Cardiac muscle cell (in vitro differentiated cells and primary cell): Measurements from ENCODE around the gene DHRS9. TPM values are rescaled to one million over a fixed set of nuclear protein-coding genes. Genes with fewer than 3 reads are reported as not detected.

Source experiments
- DNase-seq, 2 donors: peaks; one replicate each; pipeline versions ENCODE4 v3.0.0 to v3.0.0-alpha.2; 2010 to 2017; ENCODE audit warnings: low read depth in 1 of 2, low spot score in 1 of 2
- H3K27ac ChIP-seq: fragments of 200-600 bp; sonication (generic); 2 replicates; pipeline ENCODE4 v1.5.1; 2016
- H3K27me3 ChIP-seq: fragments of 200-600 bp; sonication (generic); 2 replicates; pipeline ENCODE4 v1.6.0; 2016; ENCODE audit warnings: control low read depth
- H3K36me3 ChIP-seq: fragments of 200-600 bp; sonication (generic); 2 replicates; pipeline ENCODE4 v1.5.1; 2016; ENCODE audit warnings: control low read depth
- H3K4me1 ChIP-seq: fragments of 200-600 bp; sonication (generic); 2 replicates; pipeline ENCODE4 v1.8.1; 2017; ENCODE audit warnings: low read depth, mild to moderate bottlenecking, mixed run types
- H3K4me3 ChIP-seq: fragments of 200-600 bp; sonication (generic); 2 replicates; pipeline ENCODE4 v1.5.1; 2016; ENCODE audit warnings: mild to moderate bottlenecking
- H3K9me3 ChIP-seq: fragments of 200-600 bp; sonication (generic); 2 replicates; pipeline ENCODE4 v1.5.1; 2017; ENCODE audit warnings: low read depth, mild to moderate bottlenecking, control low read depth
- polyA plus RNA-seq: library from polyadenylated mRNA; unstranded; fragments of >200 nt; fragmentation: Nextera tagmentation; extraction: Ambion mirVana; gene quantifications from 2 replicates; pipeline ENCODE4 v1.2.1, GENCODE V29; 2016
- total RNA-seq: library from RNA; depleted of rRNA; stranded (reverse); fragments of >200 nt; gene quantifications from 2 replicates; pipeline ENCODE4 v1.2.3, GENCODE V29; 2016
- TF ChIP-seq, protein P1 (sequence below): IDR thresholded peaks from 2 replicates; pipeline ENCODE4 v1.5.1; 2012; ENCODE audit warnings: low read depth, mild to moderate bottlenecking, low read length

Gene DHRS9
- total and polyA plus RNA-seq, 2 experiments from 2014 or later: 1.4 TPM; not detected in 1

DNA sequence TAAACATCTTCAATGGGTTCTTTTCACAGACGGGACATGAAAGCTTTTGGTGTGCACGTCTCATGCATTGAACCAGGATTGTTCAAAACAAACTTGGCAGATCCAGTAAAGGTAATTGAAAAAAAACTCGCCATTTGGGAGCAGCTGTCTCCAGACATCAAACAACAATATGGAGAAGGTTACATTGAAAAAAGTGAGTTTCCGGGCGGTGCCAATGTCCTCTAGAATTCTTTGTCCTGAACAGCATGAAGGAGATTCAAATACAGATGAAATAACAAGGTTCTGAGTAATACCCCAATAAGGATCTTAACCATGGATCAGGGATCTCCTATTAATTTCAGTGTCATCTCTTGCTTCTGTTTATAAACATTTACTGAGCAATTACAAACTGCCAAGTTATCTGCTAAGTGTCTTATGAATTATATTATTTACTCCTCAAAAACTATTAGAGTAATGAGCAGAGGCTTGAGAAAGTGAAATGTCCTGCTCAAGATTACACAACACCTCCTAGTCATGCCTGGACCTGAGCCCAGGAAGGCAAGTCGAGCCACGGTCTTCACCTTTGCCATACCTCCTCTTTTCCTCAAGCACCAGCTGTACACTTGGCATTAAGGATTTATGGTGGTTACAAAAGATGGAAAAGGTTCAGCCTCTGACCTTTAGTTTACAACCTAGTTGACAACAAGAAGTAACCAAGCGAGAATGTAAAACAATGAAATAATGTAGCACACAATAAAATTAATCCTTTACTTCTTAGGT lies 22.6 kb downstream of the DHRS9 start:
- Histone ChIP-seq H3K27me3 (no peaks in the 10 kb centered on the region), H3K4me1 (peaks cover 35% of the 10 kb centered on the region), H3K27ac (no peak overlapping the region), H3K9me3 (no peaks in the 10 kb centered on the region), H3K4me3 (no peak overlapping the region), H3K36me3 (no peaks in the 10 kb centered on the region)
- peak in 1 of 2 donors; percentile 86 for DNase-seq
- TF ChIP-seq, protein P1, sequence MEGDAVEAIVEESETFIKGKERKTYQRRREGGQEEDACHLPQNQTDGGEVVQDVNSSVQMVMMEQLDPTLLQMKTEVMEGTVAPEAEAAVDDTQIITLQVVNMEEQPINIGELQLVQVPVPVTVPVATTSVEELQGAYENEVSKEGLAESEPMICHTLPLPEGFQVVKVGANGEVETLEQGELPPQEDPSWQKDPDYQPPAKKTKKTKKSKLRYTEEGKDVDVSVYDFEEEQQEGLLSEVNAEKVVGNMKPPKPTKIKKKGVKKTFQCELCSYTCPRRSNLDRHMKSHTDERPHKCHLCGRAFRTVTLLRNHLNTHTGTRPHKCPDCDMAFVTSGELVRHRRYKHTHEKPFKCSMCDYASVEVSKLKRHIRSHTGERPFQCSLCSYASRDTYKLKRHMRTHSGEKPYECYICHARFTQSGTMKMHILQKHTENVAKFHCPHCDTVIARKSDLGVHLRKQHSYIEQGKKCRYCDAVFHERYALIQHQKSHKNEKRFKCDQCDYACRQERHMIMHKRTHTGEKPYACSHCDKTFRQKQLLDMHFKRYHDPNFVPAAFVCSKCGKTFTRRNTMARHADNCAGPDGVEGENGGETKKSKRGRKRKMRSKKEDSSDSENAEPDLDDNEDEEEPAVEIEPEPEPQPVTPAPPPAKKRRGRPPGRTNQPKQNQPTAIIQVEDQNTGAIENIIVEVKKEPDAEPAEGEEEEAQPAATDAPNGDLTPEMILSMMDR: no peak

DNA sequence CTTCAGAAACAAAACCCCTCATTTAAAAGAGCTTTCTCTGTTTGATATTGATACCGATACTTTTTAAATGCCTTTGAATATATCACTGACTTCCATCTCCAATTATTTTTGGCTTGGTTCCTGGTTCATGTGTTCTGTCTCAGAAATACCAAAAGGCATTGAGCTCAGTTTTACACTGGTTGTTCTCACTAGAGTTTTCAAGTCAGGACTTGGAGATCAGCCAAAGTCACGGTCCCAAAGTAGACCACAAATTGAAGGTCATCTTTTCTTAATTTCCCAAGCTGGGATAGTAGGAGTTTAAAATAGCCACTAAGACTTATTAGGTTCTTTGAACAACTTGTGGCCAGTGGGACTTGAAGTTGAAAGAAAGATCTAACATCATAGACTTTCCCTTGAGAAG lies 24.2 kb downstream of the DHRS9 start:
- H3K36me3 ChIP-seq: no peaks in the 10 kb centered on the region
- H3K27me3 ChIP-seq: no peaks in the 10 kb centered on the region
- no peak overlapping the region for H3K27ac ChIP-seq
- peaks cover 28% of the 10 kb centered on the region for H3K4me1 ChIP-seq
- TF ChIP-seq, protein P1: no peak
- DNase-seq: no peak
- no peak overlapping the region for H3K4me3 ChIP-seq
- no peaks in the 10 kb centered on the region for H3K9me3 ChIP-seq

DNA sequence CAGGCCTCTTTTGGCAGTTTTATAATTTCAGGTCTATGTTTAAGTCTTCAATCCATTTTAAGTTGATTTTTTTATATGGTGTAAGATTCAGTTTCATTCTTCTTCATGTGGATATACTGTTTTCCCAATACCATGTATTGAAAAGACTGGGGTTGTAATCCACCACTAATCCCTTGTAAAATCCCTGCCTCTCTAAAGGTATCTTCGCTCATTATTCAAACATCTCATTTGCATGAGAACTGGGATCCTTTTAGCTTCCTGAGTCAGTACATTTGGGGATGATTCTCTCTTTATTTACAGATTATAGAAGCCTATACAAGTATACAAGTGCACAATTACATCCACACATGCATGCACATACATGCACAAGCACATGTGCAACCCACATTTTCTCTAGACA lies 25.3 kb downstream of the DHRS9 start:
- Histone ChIP-seq H3K4me3 (no peak overlapping the region), H3K27me3 (no peaks in the 10 kb centered on the region), H3K4me1 (peaks cover 18% of the 10 kb centered on the region), H3K9me3 (no peaks in the 10 kb centered on the region), H3K27ac (no peak overlapping the region), H3K36me3 (no peaks in the 10 kb centered on the region)
- TF ChIP-seq, protein P1: no peak
- no peak for DNase-seq

DNA sequence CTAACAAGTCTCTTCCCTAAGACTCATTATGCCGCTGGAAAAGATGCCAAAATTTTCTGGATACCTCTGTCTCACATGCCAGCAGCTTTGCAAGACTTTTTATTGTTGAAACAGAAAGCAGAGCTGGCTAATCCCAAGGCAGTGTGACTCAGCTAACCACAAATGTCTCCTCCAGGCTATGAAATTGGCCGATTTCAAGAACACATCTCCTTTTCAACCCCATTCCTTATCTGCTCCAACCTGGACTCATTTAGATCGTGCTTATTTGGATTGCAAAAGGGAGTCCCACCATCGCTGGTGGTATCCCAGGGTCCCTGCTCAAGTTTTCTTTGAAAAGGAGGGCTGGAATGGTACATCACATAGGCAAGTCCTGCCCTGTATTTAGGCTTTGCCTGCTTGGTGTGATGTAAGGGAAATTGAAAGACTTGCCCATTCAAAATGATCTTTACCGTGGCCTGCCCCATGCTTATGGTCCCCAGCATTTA lies 26.3 kb downstream of the DHRS9 start:
- peak in 1 of 2 donors; percentile 97 for DNase-seq
- Histone ChIP-seq H3K36me3 (no peaks in the 10 kb centered on the region), H3K9me3 (no peaks in the 10 kb centered on the region), H3K27ac (no peak overlapping the region), H3K27me3 (no peaks in the 10 kb centered on the region), H3K4me1 (peaks cover 21% of the 10 kb centered on the region), H3K4me3 (no peak overlapping the region)
- TF ChIP-seq, protein P1: no peak

DNA sequence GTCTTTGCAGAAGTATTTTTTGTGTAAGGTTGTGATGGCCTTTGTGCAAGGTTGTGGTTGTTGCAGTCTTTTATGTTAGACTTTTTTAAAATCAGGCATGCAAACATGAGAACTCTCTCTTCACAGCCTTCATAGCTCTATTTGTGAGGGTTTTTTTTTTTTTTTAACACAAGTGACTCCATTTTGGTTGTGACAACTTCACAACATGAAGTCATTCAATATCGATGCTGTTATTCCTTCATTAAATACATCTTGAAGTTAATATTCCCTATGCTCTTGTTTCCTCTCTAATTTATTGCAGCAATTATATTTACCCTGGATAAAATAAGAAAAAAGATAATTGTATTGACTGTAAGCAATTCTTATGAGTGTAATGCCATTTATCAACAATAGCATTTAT lies 35.5 kb downstream of the DHRS9 start:
- Histone ChIP-seq H3K4me1 (peaks cover 45% of the 10 kb centered on the region), H3K27me3 (no peaks in the 10 kb centered on the region), H3K36me3 (no peaks in the 10 kb centered on the region), H3K4me3 (no peak overlapping the region), H3K9me3 (no peaks in the 10 kb centered on the region), H3K27ac (no peak overlapping the region)
- no peak for DNase-seq
- TF ChIP-seq, protein P1: no peak
